COLO668 (cell line): ENCODE results near the gene ANKRD11.
"Not testable (repeated sequence)": the region's sequence is repeated elsewhere in the genome, so short reads cannot be mapped to it uniquely, and the experiment has no call there.

Experiments
- DNase-seq: peaks from one replicate; lab custom pipeline; 2025; ENCODE audit not compliant: unreplicated experiment; lab: John Stamatoyannopoulos, UW

The ANKRD11 gene

DNA sequence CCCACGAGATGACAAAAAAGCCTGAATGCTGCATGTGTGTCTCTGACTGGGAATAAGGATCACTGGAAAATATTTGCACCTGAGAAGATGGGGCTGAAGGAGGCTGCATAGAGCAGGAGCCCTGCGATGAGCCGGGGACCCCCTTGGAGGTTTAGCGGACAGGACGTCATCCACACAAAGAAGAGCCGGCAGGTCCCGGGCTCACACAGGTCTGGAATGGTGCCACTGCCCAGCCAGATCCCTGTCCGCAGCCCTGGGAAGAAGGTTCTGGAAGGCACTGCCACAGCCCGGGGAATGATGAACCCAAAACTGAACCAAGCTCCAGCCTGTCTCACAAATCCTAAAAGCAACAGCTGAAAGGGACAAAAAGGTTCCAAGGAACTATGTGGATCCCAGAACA, 101.8 kb downstream of the ANKRD11 start:
- DNase-seq, result no peak

DNA sequence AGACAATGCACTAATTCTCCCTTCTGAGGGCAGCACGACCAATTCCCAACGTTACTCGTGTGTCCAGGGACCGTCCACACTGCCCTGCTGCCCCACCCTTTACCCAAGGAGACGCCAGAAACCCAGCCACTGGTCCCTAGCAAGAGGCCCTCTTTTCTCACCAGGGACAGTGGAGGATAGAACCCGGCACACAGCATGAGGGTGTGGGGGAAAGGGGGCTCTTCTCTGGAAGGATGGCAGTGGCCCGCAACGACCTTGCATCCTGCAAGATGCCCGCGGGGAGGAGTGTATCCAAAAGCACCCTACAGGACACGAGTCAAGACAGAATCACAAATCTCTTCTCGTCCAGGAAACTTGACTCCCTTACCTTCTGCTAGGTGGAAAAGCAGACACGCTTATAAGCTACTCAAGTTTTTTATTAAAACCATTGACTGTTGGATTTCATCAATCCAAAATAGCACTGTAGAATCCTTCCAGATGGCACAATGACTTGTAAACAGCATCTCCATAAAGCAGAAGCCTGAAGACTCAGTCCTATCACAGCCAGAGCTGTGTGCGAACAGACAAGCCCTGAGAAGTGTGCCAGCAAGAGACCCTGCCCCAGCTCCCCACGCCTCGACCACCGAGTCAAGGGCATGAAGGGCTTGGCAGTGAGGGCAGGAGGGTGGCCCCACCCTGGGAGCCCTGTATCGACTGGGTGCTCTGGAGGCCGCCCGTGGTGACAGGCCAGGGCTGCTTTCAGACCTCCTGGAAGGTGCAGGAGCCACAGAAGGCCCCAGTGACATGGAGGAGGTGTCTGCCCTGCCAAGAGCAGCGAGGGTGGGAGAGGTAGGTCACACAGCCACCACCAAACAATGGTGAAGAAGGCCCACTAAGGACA, 103.8 kb downstream of the ANKRD11 start:
- DNase-seq, result no peak

GRCh38 chr16:89385712-89386111, 104.6 kb downstream of the ANKRD11 start:
- no peak for DNase-seq

DNA sequence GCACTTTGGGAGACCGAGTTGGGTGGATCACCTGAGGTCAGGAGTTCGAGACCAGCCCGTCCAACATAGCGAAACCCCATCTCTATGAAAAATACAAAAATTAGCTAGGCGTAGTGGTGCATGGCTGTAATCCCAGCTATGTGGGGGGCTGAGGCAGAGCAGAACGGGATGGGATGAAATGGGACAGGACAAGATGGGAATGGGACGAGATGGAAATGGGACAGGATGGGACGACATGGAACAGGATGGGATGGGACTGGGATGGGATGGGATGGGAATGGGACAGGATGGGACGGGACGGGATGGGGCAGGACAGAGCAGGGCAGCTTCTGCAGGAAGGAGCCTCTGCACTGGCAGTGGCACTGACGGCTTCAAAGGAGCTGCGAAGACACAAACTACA, 106.1 kb downstream of the ANKRD11 start:
- DNase-seq, result no peak

DNA sequence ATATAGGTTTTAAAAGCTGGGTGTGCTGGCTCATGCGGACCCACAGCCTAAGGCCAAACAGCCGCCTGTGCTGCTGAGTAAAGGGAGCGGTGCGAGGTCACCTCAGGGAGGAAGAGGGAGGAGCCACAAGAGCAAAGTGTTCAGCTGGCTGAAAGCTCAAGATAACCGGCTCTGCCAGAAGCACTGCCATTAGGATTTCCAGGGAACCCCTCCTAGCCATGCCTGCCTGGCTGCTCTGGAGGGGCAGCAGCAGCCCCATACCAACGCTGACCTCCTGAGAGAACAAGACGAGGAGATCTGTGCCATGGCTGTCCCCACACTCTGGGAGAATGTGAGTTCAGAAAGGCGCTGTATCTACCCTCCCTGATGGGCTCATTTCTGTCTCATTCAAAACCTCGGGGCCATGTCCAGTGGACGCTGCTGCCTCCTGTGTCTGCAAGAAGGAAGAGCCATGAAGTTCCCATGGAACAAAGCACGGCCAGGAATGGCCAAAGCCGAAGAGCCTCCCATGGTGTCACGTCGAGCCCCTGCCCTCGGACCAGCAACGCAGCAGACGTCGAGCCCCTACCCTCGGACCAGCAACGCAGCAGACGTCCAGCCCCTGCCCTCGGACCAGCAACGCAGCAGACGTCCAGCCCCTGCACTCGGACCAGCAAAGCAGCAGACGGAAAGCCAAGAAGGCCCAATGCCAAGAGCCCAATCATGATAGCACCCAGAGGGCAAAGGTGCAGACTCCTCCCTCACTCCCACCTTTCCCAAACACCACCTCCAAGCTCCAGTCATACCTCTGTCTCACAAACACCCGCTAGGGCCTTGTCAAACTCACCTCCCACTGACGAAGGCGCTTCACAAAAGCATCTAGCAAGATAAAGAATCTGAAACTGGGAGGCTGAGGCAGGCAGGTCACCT, 107.0 kb downstream of the ANKRD11 start:
- peak; percentile 17 for DNase-seq

DNA sequence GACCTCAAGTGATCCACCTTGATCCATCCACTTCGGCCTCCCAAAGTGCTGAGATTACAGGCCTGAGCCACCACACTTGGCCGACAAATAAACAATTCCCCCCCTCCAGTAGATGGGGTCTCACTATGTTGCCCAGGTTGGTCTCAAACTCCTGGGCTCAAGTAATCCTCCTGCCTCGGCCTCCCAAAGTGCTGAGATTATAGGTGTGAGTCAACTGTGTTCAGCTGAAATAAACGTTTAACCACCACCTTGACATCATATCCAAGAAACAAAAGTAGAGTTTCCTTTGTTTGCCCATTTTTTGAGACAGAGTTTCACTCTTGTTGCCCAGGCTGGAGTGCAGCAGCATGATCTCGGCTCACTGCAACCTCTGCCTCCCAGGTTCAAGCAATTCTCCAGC, 107.8 kb downstream of the ANKRD11 start:
- DNase-seq, result not testable (repeated sequence)

DNA sequence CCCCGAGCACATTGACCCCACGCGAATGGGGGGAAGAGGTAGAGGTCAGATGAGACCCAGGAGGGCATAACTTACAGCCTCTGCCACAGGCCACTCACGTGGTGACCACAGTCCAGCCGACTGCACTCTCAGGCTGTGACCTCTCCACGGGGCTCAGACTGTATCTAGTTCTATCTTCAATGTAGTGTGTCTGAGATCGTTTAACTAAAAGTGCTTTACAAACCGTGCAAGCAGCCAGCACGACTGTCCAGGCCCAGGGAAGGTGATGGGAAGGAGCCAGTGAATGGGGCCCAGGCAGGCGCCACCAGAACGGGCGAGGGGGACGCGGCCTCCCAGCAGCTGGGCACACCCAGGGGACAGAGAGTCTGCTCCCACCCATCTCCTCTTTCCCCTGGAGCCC, 108.6 kb downstream of the ANKRD11 start:
- DNase-seq, result no peak

DNA sequence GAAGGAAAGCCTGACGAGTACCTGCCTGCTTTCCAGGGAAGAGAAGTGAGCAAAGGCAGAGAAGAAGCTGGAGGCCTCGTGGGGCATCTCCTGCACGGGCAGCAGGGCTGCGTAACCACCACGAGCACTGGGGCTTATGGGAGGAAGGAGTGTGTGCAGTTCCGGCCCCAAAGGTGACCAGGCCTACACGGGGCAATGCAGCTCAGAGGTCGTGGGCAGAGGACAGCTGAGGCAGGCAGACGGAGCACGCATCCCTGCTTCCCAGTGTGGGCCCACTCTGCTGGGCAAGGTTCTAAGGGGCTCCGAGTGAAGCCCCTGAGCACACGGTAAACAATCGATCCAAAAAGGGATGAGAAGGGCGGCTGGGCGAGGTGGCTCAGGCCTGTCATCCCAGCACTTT, 109.7 kb downstream of the ANKRD11 start:
- DNase-seq, result no peak

DNA sequence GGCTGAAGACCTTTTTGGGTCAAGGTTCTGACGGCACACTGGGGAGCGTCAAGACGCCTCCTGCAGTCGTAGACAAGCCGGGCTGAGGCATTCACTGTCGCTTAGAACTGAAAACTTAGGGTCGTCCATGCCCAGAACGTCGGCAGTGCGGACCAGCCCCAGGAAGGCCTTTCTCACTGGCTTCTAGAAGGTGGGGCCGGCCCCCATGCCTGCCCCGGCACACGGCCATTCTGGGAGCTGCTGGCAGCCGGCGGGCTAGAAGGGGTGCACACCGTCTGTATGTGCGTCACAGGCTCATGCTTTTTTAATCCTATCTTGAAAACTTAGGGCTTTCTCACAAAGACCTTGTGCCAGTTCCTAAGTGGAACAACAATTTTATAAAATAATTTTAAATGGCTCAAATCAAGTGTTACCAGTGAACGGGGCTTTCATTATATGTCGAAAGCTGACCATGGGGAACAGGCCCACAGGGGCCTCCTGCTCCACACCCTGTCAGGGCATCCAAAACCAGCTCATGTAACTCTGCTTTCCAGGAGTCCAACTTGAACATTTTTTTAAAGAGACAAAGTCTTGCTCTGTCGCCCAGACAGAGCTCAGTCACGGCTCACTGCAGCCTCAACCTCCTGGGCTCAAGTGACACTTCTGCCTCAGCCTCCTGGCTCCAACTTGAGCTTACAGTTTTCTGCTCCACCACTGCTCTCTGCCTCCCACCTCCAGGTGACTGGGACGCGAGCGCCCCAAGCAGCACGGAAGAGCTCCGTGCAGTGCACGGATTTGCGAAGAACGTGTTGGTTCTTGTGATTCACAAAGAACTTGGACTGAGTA, 111.2 kb downstream of the ANKRD11 start:
- no peak for DNase-seq

GRCh38 chr16:89377453-89377848, 112.9 kb downstream of the ANKRD11 start:
- no peak for DNase-seq

- DNase-seq, result no peak
Observed at GRCh38 chr16:89376812-89377452, 113.4 kb downstream of the ANKRD11 start.

DNA sequence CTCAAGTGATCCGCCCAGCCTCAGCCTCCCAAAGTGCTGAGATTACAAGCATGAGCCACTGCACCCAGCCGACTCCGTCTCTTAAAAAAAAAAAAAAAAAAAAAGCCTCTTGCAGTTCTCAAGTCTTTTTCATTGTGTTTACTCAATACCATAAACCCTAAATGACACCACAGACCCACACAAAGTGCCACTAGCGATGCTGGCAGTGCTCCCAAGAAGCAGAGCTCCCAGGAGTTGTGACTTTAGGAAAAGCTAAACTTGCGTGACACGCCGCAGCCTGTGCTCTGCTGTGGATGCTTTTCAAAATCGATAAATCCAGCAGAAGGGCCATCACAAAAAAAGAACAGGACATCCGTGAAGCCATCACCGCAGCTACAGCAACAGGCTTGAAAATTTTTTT, 114.7 kb downstream of the ANKRD11 start:
- no peak for DNase-seq

- peak; percentile 78 for DNase-seq
Observed at GRCh38 chr16:89375021-89375420, 115.3 kb downstream of the ANKRD11 start.

- DNase-seq, result peak; percentile 69
Observed at GRCh38 chr16:89374393-89374960, 115.9 kb downstream of the ANKRD11 start.

- no peak for DNase-seq
Observed at GRCh38 chr16:89373355-89374110, 116.8 kb downstream of the ANKRD11 start.

- DNase-seq, result no peak
Observed at GRCh38 chr16:89371968-89372634, 118.3 kb downstream of the ANKRD11 start.

DNA sequence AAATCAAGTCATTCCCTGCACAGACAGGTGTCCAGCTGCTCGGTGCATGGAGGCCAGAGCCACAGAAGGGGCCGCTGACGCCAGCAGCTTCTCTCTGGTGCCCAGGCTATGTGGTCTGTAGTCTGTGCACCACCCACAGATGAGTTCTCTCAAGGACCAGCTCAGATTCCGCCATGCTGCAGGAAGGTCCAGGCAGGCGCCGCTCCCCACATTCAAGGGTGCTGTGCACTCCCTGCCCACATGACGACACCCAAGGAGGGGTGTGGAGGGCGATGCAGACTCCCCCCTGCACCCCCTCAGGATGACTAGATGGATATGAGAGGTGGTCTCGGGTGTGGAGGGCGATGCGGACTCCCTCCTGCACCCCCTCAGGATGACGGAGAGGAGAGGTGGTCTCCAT, 119.0 kb downstream of the ANKRD11 start:
- no peak for DNase-seq

DNA sequence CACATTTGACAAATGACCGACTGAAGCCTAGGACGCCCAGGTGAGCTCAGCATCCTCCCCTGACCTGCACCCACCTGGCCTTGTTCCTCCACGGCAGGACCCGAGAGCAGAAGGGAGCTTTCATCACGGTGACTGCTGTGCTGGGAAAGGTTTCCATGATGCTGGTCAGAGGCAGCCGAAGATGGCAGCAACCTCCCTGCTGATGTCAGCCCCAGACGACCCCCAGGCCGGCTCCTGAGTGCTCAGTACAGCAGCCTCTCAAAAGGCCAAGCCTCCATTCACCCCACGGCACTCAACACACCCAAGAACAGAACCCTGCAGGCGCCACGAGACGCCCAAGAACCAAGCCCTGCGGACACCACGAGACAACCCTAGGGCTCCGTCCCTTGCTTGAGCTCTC, 119.8 kb downstream of the ANKRD11 start:
- DNase-seq, result no peak

- DNase-seq, result no peak
Observed at GRCh38 chr16:89370081-89370511, 120.3 kb downstream of the ANKRD11 start.
